Fibroblast of skin of left quadriceps (primary cell): ENCODE data around the gene C1orf174.

Experiments used
- DNase-seq, 2 experiments: peaks; one replicate each; pipeline ENCODE4 v3.0.0-alpha.2; 2013; ENCODE audit warnings: low read depth in 2 of 2

The C1orf174 gene

DNA sequence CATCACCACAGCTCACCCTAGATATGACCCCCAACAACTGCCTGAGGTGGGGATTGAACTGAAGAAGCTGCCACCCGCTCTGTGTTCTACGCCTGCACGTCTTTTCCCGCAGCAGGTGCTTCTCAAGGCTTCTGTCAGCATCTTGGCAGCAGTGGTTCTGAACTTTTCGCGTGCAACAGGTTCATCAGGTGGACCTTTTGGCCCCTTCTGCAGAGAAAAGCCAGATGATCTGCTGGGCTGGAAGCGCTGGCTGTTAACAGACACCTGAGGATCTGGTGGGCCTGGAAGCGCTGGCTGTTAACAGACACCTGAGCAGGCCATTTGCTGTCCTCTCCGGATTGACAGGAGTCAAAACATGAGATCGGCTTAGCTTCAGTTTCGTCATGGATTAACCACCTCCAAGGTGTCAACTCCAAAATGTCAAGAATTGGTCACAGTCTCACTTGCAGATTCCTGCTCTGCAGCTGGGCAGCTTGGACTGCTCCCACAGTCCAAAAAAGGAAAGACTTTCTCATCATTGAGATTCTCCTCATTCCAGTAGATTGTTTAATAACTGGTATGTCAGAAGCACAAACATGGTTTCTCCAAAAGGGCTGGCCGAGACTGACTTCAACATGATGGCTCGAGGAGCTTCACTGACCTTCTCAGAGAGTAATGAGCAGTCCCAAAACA, 4.7 kb downstream of the C1orf174 start:
- DNase-seq = no peak

GRCh38 chr1:3894626-3895278, 5.3 kb downstream of the C1orf174 start:
- DNase-seq = no peak

DNA sequence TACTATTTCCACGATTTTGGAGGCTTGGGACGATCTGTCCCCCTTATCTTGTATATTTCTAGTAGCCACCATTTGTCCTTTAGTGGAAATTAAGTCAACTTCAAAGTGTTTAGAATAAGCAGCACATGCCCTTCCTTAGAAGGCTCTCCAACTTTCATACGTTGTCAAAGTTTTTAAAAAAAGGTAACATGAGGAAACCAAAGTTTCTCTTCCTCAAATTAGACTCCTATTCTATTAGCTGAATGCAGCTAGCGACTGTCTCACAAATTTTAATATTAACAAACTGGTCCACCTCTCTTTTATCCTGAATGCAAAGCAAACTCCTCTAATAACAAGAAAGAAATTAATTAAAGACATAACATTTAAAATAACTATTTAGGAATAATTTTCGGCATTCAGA, 6.9 kb downstream of the C1orf174 start:
- DNase-seq = no peak

GRCh38 chr1:3892748-3893147, 7.3 kb downstream of the C1orf174 start:
- DNase-seq = no peak

DNA sequence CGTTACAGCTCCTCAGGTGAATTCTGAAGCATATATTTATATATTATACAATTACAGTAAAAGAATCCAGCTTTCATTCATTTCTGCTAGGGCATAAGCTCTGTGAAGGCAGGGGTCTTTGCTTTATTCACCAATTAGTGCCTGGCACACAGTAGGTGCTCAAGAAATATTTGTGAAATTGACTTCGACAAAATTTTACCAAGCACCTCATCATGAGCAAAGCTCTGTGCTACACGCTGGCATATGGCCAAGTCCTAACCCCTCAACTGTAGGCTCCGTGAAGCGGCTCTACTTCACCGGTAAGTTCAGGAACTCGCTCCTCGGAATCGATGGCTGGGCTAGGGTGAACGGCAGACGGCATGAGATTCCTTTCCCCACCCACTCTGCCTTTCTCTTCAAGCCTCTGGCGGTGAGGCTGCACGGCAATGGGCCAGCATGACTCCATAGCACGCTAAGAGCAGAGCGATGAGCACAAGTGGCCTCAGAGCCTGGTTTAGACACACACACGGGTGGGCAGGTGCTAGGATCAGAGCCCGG, 8.7 kb downstream of the C1orf174 start:
- DNase-seq = no peak

- no peak for DNase-seq
These were observed 9.4 kb downstream of the C1orf174 start for GRCh38 chr1:3890389-3891328.

- no peak for DNase-seq
These were observed 10.1 kb downstream of the C1orf174 start for GRCh38 chr1:3889936-3890335.

- DNase-seq = no peak
These were observed 11.8 kb downstream of the C1orf174 start for GRCh38 chr1:3888301-3888700.

DNA sequence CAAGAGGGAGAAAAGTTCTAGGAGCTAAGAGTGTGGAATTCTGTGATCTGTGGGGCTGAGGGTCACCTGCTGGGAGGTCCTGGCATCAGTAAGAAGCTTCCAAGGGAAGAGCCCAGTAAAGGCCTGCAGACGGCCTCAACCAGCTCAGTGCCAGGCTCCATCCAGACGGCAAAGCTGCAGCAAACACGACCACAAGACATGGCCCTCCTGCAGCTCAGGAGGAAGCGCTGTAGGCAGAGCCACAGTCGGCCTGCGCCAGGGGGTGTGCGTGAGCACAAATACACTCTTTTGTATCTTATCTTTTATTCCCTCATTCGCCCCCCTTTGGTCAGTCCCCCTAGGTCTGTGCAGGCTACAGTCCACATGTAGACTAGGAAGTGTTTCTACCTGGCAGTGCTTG, 13.4 kb downstream of the C1orf174 start:
- DNase-seq = no peak

DNA sequence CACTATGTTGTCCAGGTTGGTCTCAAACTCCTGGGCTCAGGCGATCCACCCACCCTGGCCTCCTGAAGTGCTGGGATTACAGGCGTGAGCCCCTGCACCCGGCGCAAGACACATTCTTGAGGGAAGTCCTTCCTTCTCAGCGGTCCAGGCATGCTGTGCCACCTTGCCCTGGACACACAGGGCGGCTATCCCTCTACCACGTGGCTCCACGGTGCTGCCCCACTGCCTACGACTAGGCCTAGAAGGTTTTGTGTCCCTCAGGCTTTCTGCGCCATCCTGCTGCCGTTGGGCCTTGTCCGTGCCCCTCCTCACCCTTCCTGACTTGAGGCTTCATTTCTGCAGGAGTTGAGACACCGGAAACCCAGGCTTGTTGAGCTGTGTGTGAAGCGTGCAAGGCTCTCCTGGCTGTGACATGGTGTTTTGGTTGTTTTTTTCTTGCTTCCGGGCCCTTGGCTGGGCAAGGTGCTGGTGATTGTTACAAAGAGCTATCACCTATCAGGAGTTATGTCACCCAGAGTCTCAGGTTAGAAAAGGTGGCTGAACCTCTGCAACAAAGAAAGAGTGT, 13.9 kb downstream of the C1orf174 start:
- no peak for DNase-seq

GRCh38 chr1:3885611-3886010, 14.5 kb downstream of the C1orf174 start:
- DNase-seq = no peak

DNA sequence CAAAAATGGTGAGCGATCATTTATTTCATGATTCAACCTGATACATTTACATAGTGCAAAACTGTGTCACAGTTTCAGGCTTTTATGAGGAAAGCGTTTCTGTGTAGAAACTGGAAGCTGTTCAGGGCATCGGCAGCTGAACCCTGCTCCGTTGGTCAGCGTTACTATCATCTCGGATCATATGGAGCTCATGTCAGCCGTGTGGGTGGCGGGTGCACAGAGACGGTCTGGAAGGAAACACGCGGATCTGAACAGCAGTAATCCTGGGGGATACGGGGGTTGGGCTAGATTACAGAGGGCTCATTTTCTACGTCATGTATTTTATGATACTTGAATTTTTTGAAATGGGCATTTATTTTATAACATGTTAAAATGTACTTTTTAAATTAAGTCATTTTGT, 15.1 kb downstream of the C1orf174 start:
- no peak for DNase-seq

- DNase-seq = no peak
These were observed 16.7 kb downstream of the C1orf174 start for GRCh38 chr1:3883194-3883925.

DNA sequence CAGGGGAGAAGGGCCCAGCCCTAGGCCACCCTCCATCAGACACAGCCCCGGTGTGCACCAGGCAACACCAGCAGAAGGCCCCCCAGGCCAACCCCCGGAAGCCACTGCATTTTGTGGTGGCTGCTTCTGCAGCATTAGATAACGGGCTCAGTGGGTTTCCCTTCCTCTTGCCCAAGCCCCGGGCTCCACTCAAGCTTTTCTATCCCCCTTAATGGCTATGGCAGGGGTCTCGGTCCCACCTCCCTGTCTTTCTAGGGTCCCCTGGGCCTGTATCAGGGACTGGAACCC, 18.9 kb downstream of the C1orf174 start:
- DNase-seq = no peak

DNA sequence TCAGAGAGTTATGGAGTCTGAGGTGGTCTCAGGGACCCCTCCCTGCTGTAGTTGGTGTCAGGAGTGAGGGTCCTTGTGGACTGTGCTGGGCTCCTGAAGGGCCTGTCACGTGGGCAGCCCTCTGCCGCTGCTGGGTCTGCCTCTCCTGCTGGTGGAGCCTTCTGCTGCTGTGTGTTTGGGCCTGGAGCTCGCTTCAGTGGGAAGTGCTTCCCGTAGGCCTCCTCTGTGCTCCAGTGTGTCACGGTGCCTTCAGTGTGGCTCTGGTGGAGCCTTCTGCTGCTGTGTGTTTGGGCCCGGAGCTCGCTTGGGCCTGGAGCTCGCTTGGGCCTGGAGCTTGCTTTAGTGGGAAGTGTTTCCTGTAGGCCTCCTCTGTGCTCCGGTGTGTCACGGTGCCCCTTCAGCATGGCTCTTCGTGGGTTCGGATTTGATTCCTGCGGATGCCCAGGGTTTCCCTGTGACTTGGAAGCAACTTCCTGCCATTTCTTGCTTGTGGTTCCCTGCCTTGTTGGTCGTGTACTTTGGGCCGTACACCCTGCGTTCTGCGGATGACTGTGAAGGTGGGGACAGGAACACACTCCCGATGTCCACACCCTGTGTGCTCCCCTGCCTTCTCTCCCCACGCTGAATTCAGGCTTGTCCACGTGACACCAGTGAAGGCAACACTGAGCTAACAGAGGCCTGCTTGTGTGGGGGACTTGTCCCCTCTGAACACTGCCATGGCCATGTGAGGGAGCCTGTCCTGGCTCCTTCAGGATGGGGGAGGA, 19.5 kb downstream of the C1orf174 start:
- DNase-seq = no peak

GRCh38 chr1:3879787-3880428, 20.2 kb downstream of the C1orf174 start:
- DNase-seq = no peak

DNA sequence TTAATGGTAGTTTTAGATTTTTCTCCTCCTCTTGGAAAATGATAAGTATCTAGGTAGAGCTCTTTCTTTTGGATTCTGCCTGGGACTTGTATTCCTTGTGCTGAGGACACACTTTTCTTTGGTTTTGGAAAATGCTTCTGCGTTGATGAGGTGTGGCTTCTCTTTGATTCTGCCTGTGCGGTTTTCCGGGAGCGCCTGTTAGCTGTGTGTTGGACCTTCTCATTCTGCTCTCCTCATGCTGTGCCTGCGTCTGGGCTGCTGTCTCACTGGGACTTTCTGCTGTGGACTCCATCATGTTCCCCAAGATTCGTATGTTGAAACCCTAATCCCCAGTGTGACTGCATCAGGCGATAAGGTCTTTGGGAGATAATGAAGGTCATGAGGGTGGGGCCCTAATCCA, 21.0 kb downstream of the C1orf174 start:
- no peak for DNase-seq

- DNase-seq = no peak
These were observed 23.4 kb downstream of the C1orf174 start for GRCh38 chr1:3876716-3877115.

DNA sequence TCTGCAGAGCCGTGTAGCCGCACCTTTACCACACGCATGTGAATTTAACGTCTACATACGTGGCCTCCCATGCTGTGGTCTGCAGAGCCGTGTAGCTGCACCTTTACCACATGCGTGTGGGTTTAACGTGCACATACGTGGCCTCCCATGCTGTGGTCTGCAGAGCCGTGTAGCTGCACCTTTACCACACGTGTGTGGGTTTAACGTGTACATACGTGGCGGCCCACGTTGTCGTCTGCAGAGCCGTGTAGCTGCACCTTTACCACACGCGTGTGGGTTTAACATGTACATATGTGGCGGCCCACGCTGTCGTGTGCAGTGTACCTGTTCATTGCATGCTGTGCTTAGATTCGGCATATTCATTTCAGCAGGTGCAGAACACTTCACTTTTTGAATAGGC, 25.3 kb downstream of the C1orf174 start:
- no peak for DNase-seq

DNA sequence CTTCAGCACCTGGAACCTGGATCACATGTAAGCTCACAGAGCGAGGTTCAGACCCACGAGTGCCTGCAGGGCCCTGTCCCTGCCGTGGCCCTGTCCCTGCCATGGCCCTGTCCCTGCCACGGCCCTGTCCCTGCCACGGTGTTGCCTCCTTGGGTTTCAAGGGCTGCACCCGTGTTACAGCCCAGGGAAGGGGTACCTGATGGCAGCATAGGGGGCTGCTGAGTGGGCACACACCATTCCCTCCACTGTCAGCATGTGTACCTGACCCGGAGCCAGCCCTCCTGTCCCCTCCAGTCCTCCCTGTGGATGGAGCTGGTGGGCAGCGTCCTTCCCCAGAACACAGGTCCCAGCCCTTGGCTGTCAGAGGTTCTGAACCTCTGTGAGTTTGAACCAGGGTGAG, 27.5 kb downstream of the C1orf174 start:
- DNase-seq = no peak
